Breast epithelium (tissue), 3 donors: ENCODE measurements around the gene ATF1.
A peak's percentile ranks its signal among the peaks of the same experiment; 100 is the strongest.

ENCODE experiments used
- CTCF ChIP-seq, 3 donors: fragments of 450-650 bp; IDR thresholded peaks; one replicate each; pipeline ENCODE4 v1.5.1; 2016 to 2017; ENCODE audit warnings: antibody characterized with exemption in 3 of 3, mild to moderate bottlenecking in 3 of 3, moderate library complexity in 3 of 3
- POLR2A ChIP-seq: fragments of 450-650 bp; IDR thresholded peaks from one replicate; pipeline ENCODE4 v1.6.1; 2016; ENCODE audit warnings: antibody characterized with exemption, mild to moderate bottlenecking, moderate library complexity
- POLR2AphosphoS5 ChIP-seq, 3 donors: sonication (generic); formaldehyde crosslinking; IDR thresholded peaks; one replicate each; pipeline ENCODE4 v1.6.1; 2017; ENCODE audit warnings: antibody characterized with exemption in 3 of 3

GRCh38 chr12:50734409-50735263 lies 29.3 kb upstream of the ATF1 start:
- TF ChIP-seq CTCF (IDR thresholded peaks at IDR 0.05) (peak in 2 of 3 donors; percentile 27 to 28), POLR2A (no peak), POLR2AphosphoS5 (IDR thresholded peaks at IDR 0.05) (no peak)
